ENCODE measurements around the gene TMEM144.

TMEM144 gene

GRCh38 chr4:158203929-158204328 lies 6.4 kb upstream of the TMEM144 start:
- Histone ChIP-seq H3K4me3 (ENCODE audit: severe bottlenecking) (no peak overlapping the region), H3K27ac (ENCODE audit: poor library complexity, severe bottlenecking) (no peak overlapping the region), H3K9me3 (ENCODE audit: severe bottlenecking) (no peaks in the 10 kb centered on the region), H3K36me3 (ENCODE audit: low read depth) (no peaks in the 10 kb centered on the region), H3K4me1 (ENCODE audit: insufficient read depth, poor library complexity, severe bottlenecking) (no peaks in the 10 kb centered on the region), H3K27me3 (ENCODE audit: insufficient read depth, poor library complexity, severe bottlenecking) (no peaks in the 10 kb centered on the region)
- DNase-seq (ENCODE audit: low spot score), result no peak
- no peak for ATAC-seq (ENCODE audit: low read depth)
- no peak for TF ChIP-seq CTCF (IDR thresholded peaks at IDR 0.05; ENCODE audit: poor library complexity, severe bottlenecking)

- ATAC-seq (ENCODE audit: low read depth) (no peak), DNase-seq (ENCODE audit: low spot score) (no peak)
- H3K27ac ChIP-seq (ENCODE audit: poor library complexity, severe bottlenecking), result no peak overlapping the region
- no peaks in the 10 kb centered on the region for H3K9me3 ChIP-seq (ENCODE audit: severe bottlenecking)
- TF ChIP-seq CTCF (IDR thresholded peaks at IDR 0.05; ENCODE audit: poor library complexity, severe bottlenecking), result no peak
- no peaks in the 10 kb centered on the region for H3K27me3 ChIP-seq (ENCODE audit: insufficient read depth, poor library complexity, severe bottlenecking)
- H3K4me1 ChIP-seq (ENCODE audit: insufficient read depth, poor library complexity, severe bottlenecking), result peaks cover 7% of the 10 kb centered on the region
- no peaks in the 10 kb centered on the region for H3K36me3 ChIP-seq (ENCODE audit: low read depth)
- H3K4me3 ChIP-seq (ENCODE audit: severe bottlenecking), result no peak overlapping the region
Observed at GRCh38 chr4:158208963-158209640, 1.2 kb upstream of the TMEM144 start.

GRCh38 chr4:158211222-158211621 lies 936 bp downstream of the TMEM144 start:
- no peaks in the 10 kb centered on the region for H3K9me3 ChIP-seq (ENCODE audit: severe bottlenecking)

GRCh38 chr4:158213466-158213865 lies 3.2 kb downstream of the TMEM144 start:
- H3K36me3 ChIP-seq (ENCODE audit: low read depth), result no peaks in the 10 kb centered on the region
- H3K4me3 ChIP-seq (ENCODE audit: severe bottlenecking), result no peak overlapping the region
- DNase-seq (ENCODE audit: low spot score) (no peak), ATAC-seq (ENCODE audit: low read depth) (no peak)
- no peak overlapping the region for H3K27ac ChIP-seq (ENCODE audit: poor library complexity, severe bottlenecking)
- H3K9me3 ChIP-seq (ENCODE audit: severe bottlenecking), result no peaks in the 10 kb centered on the region
- no peaks in the 10 kb centered on the region for H3K27me3 ChIP-seq (ENCODE audit: insufficient read depth, poor library complexity, severe bottlenecking)
- TF ChIP-seq CTCF (IDR thresholded peaks at IDR 0.05; ENCODE audit: poor library complexity, severe bottlenecking), result no peak
- peaks cover 7% of the 10 kb centered on the region for H3K4me1 ChIP-seq (ENCODE audit: insufficient read depth, poor library complexity, severe bottlenecking)

More at GRCh38 chr4:158211222-158211621, 936 bp downstream of the TMEM144 start:
- ATAC-seq (ENCODE audit: low read depth) (no peak), DNase-seq (ENCODE audit: low spot score) (no peak)
- Histone ChIP-seq H3K4me1 (ENCODE audit: insufficient read depth, poor library complexity, severe bottlenecking) (peaks cover 7% of the 10 kb centered on the region), H3K27me3 (ENCODE audit: insufficient read depth, poor library complexity, severe bottlenecking) (no peaks in the 10 kb centered on the region), H3K36me3 (ENCODE audit: low read depth) (no peaks in the 10 kb centered on the region), H3K4me3 (ENCODE audit: severe bottlenecking) (peak overlapping the region; percentile 31), H3K27ac (ENCODE audit: poor library complexity, severe bottlenecking) (no peak overlapping the region)
- TF ChIP-seq CTCF (IDR thresholded peaks at IDR 0.05; ENCODE audit: poor library complexity, severe bottlenecking), result no peak

GRCh38 chr4:158214856-158215255 lies 4.6 kb downstream of the TMEM144 start:
- Histone ChIP-seq H3K27ac (ENCODE audit: poor library complexity, severe bottlenecking) (no peak overlapping the region), H3K9me3 (ENCODE audit: severe bottlenecking) (no peaks in the 10 kb centered on the region), H3K36me3 (ENCODE audit: low read depth) (no peaks in the 10 kb centered on the region), H3K4me3 (ENCODE audit: severe bottlenecking) (no peak overlapping the region), H3K4me1 (ENCODE audit: insufficient read depth, poor library complexity, severe bottlenecking) (peaks cover 7% of the 10 kb centered on the region), H3K27me3 (ENCODE audit: insufficient read depth, poor library complexity, severe bottlenecking) (no peaks in the 10 kb centered on the region)
- TF ChIP-seq CTCF (IDR thresholded peaks at IDR 0.05; ENCODE audit: poor library complexity, severe bottlenecking), result no peak
- no peak for ATAC-seq (ENCODE audit: low read depth)
- no peak for DNase-seq (ENCODE audit: low spot score)

Measured in RWPE2 (cell line).